T-cell (primary cell): ENCODE results near the gene HOXB2. TPM values are rescaled to one million over a fixed set of nuclear protein-coding genes. Genes with fewer than 3 reads are reported as not detected.

ENCODE experiments used
- ATAC-seq, 4 experiments: fragments of 200-7000 bp in 3 of 4; fragments of 150-1000 bp in 1 of 4; cut with Tn5 transposase; replicated peaks in 1 of 4; 1 replicate in 3 of 4; 2 replicates in 1 of 4; pipeline ENCODE4 v1.10.0; 2021; ENCODE audit warnings: moderate library complexity in 3 of 4, mild to moderate bottlenecking in 2 of 4, moderate number of reproducible peaks in 1 of 4
- CTCF ChIA-PET, 2 donors: fragments of 300-600 bp; sonication (Branson Sonifier 250); formaldehyde crosslinking; loops; one replicate each; lab custom pipeline; 2022; ENCODE audit warnings: antibody characterized with exemption in 2 of 2; lab: Charles Lee
- POLR2A ChIA-PET, 2 donors: fragments of 300-600 bp; sonication (Branson Sonifier 250); formaldehyde crosslinking; loops; one replicate each; lab custom pipeline; 2022; ENCODE audit warnings: antibody characterized with exemption in 2 of 2; lab: Charles Lee
- DNase-seq, 35 experiments: peaks; one replicate each; pipeline versions ENCODE4 v3.0.0 to v3.0.0-alpha.2; 2013 to 2023
- H3K27ac ChIP-seq: one replicate; pipeline ENCODE4 v1.5.1; 2013; ENCODE audit warnings: low read length
- H3K27me3 ChIP-seq, 2 experiments: replicated peaks in 1 of 2; 1 replicate in 1 of 2; 2 replicates in 1 of 2; pipeline versions ENCODE4 v1.6.1 to v1.7.0; 2013; ENCODE audit warnings: low read length in 1 of 2, mixed read lengths in 1 of 2; ENCODE audit not compliant: control insufficient read depth in 2 of 2, insufficient read depth in 2 of 2; ENCODE audit errors: extremely low read depth in 1 of 2
- H3K36me3 ChIP-seq, 2 donors: 1 replicate in 1 of 2; 2 replicates in 1 of 2; pipeline versions ENCODE4 v1.6.1 to v1.7.0; 2013; ENCODE audit warnings: low read length in 1 of 2; ENCODE audit not compliant: control insufficient read depth in 2 of 2, insufficient read depth in 1 of 2; ENCODE audit errors: extremely low read depth in 1 of 2
- H3K4me1 ChIP-seq, 2 experiments: 1 replicate in 1 of 2; 2 replicates in 1 of 2; pipeline versions ENCODE4 v1.6.1 to v1.7.0; 2013; ENCODE audit warnings: low read length in 2 of 2, mixed read lengths in 1 of 2; ENCODE audit not compliant: insufficient read depth in 2 of 2, control insufficient read depth in 1 of 2; ENCODE audit errors: extremely low read depth in 1 of 2
- H3K4me3 ChIP-seq, 2 donors: 1 replicate in 1 of 2; 2 replicates in 1 of 2; pipeline versions ENCODE4 v1.5.1 to v1.7.0; 2013; ENCODE audit warnings: mild to moderate bottlenecking in 2 of 2, low read length in 1 of 2, moderate library complexity in 1 of 2; ENCODE audit not compliant: control insufficient read depth in 1 of 2; ENCODE audit errors: extremely low read depth in 1 of 2
- H3K9me3 ChIP-seq: 2 replicates; pipeline ENCODE4 v1.7.0; 2013
- H3K27ac Mint-ChIP-seq, 2 donors: one replicate each; pipeline ENCODE4 v1.8.0; 2020 to 2021; ENCODE audit warnings: mild to moderate bottlenecking in 2 of 2, mixed read lengths in 2 of 2
- H3K27me3 Mint-ChIP-seq, 2 donors: one replicate each; pipeline ENCODE4 v1.8.0; 2021 to 2022; ENCODE audit warnings: mixed read lengths in 2 of 2
- H3K36me3 Mint-ChIP-seq: one replicate; pipeline ENCODE4 v1.8.0; 2021; ENCODE audit warnings: mixed read lengths
- H3K4me1 Mint-ChIP-seq, 3 donors: one replicate each; pipeline ENCODE4 v1.8.0; 2020 to 2022; ENCODE audit warnings: mixed read lengths in 3 of 3, mild to moderate bottlenecking in 1 of 3
- H3K4me3 Mint-ChIP-seq, 3 donors: one replicate each; pipeline ENCODE4 v1.8.0; 2020 to 2022; ENCODE audit warnings: mild to moderate bottlenecking in 3 of 3, mixed read lengths in 3 of 3, moderate library complexity in 3 of 3
- H3K9me3 Mint-ChIP-seq, 3 donors: one replicate each; pipeline ENCODE4 v1.8.0; 2020 to 2022; ENCODE audit warnings: mixed read lengths in 3 of 3
- WGBS: methylation state at CpG from one replicate; pipeline ENCODE4 v1.1.5; 2013; ENCODE audit warnings: missing lambda C conversion rate; ENCODE audit not compliant: insufficient coverage; 5-methylcytosine and 5-hydroxymethylcytosine counted together
- total RNA-seq, 35 experiments: library from RNA in 6 of 35; stranded (reverse) in 6 of 35; fragments of 120-200 nt in 1 of 35; gene quantifications; one replicate each; pipeline versions ENCODE4 v1.2.1 to v1.2.4 and lab custom pipeline; 2013 to 2026

Gene HOXB2
- total RNA-seq, 5 donors from 2014 or later (not counting 1 experiment from before 2014, with no cell fraction given) = 12.1 to 37.3 (median 25.6) TPM

GRCh38 chr17:48546137-48546923 lies 1.4 kb upstream of the HOXB2 start:
- 60% methylated on average over 3 of the region's 10 CpGs for WGBS
- no peak overlapping the region for H3K4me3 ChIP-seq
- Mint-ChIP-seq H3K27ac (peak overlapping the region; percentile 59 to 96), H3K27me3 (peaks cover 10 to 15% of the 10 kb centered on the region in 2 donors), H3K9me3 (no peaks in the 10 kb centered on the region), H3K36me3 (peaks cover 3% of the 10 kb centered on the region), H3K4me1 (peaks cover 44 to 55% (median 52%) of the 10 kb centered on the region in 3 donors), H3K4me3 (peak overlapping the region; percentile 37 to 91 (median 90))
- peaks cover 0 to 11% of the 10 kb centered on the region in 2 donors for H3K36me3 ChIP-seq
- POLR2A ChIA-PET = interaction anchor here in 1 of 2 donors (0.6 kb wide), 1 partner anchor 16 kb away, joined by 6 read pairs; no protein-coding TSS in a partner anchor
- H3K27me3 ChIP-seq = peaks cover 0 to 44% of the 10 kb centered on the region in 2 experiments
- H3K4me1 ChIP-seq = peaks cover 25 to 54% of the 10 kb centered on the region in 2 experiments
- peak overlapping the region; percentile 49 for H3K27ac ChIP-seq
- ATAC-seq (no peak), DNase-seq (no peak)
- CTCF ChIA-PET = interaction anchor here in 1 of 2 donors (0.6 to 0.8 kb wide), 2 partner anchors 47 to 1227 kb away, joined by 3 to 4 read pairs; partner anchors contain the start of gene HOXB5
- no peaks in the 10 kb centered on the region for H3K9me3 ChIP-seq

GRCh38 chr17:48545539-48545938 lies 630 bp upstream of the HOXB2 start:
- POLR2A ChIA-PET = no interaction called here

DNA sequence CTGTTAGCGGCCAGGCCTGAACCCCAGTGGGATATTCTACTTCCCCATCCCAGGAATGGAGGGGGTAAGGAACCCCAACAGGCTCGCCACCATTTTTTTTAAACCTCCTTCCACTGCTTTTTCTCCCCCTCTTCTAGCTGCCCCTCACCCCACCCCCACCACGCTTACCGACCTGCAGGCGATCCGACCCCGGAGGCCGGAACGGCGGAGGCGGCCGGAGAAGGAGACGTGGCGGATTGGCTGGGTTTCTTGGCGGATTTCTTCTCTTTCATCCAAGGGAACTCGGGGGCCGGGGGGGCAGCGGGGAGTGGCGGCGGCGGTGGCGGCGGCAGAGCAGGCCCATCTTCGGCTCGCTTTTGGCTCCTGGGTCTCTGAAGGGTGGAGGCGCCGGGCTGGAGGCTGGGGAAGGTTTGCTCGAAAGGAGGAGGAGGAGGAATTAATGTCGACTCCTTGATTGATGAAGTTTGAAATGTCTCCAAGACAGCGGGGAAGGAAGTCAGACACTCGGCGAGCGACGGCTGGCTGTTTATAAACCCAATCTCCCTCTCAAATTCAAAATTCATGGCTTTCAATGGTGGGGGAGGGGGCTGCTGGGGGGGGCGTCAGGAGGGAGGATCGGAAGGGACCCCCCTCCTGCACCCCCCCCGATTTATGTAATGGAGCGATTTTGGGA lies 424 bp downstream of the HOXB2 start:
- H3K4me3 ChIP-seq = peak overlapping the region; percentile 80 to 94
- H3K27ac ChIP-seq = peak overlapping the region; percentile 66
- Mint-ChIP-seq H3K36me3 (peaks cover 3% of the 10 kb centered on the region), H3K4me3 (peak overlapping the region; percentile 90 to 98 (median 91)), H3K4me1 (peaks cover 55 to 71% (median 65%) of the 10 kb centered on the region in 3 donors), H3K27ac (peak overlapping the region; percentile 90 to 96), H3K27me3 (peaks cover 10 to 15% of the 10 kb centered on the region in 2 donors), H3K9me3 (no peaks in the 10 kb centered on the region)
- peaks cover 28 to 59% of the 10 kb centered on the region in 2 experiments for H3K4me1 ChIP-seq
- WGBS = 30% methylated on average over 15 of the region's 38 CpGs
- no peaks in the 10 kb centered on the region for H3K9me3 ChIP-seq
- H3K36me3 ChIP-seq = no peaks in the 10 kb centered on the region
- CTCF ChIA-PET = no interaction called here
- peaks cover 0 to 44% of the 10 kb centered on the region in 2 experiments for H3K27me3 ChIP-seq
- DNase-seq (peak in 19 of 35 experiments; percentile 7 to 58 (median 29)), ATAC-seq (peak in 1 of 4 experiments; percentile 4)
- POLR2A ChIA-PET = no interaction called here

More at GRCh38 chr17:48545539-48545938, 630 bp upstream of the HOXB2 start:
- Mint-ChIP-seq H3K4me3 (peak overlapping the region; percentile 90 to 98 (median 91)), H3K9me3 (no peaks in the 10 kb centered on the region), H3K36me3 (peaks cover 3% of the 10 kb centered on the region), H3K27me3 (peaks cover 10 to 15% of the 10 kb centered on the region in 2 donors), H3K27ac (peak overlapping the region; percentile 90 to 96), H3K4me1 (peaks cover 48 to 61% (median 57%) of the 10 kb centered on the region in 3 donors)
- CTCF ChIA-PET = no interaction called here
- peaks cover 0 to 47% of the 10 kb centered on the region in 2 experiments for H3K27me3 ChIP-seq
- no peak overlapping the region for H3K4me3 ChIP-seq
- H3K4me1 ChIP-seq = peaks cover 28 to 59% of the 10 kb centered on the region in 2 experiments
- peaks cover 0 to 8% of the 10 kb centered on the region in 2 donors for H3K36me3 ChIP-seq
- H3K9me3 ChIP-seq = no peaks in the 10 kb centered on the region
- WGBS = 100% methylated on average over 1 of the region's 1 CpG
- DNase-seq (no peak), ATAC-seq (no peak)
- peak overlapping the region; percentile 66 for H3K27ac ChIP-seq

DNA sequence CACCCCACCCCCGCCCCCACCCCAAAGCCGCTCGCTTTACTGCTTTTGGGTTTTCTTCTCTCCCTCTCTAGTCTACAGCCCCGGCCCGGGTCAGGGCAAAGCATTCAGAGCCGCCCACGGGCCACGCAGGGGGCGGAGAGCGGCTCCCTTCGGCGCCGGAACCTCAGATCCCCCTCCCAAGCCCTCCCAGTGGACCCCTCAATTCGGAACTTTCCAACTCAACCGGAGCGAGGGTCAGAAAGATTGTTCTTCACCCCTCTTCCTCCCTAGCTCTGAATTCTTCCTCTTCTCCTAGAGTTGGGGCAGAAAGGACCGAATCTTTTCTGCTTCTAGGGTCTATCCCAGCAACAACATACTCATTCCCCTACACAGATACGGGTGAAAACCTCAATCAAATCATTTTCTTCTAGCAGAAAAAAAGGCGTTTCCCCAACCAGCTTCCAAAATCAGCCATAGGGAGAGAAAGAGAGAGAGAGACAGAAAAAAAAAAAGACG lies 1.0 kb downstream of the HOXB2 start:
- Mint-ChIP-seq H3K27ac (peak overlapping the region; percentile 90 to 96), H3K4me1 (peaks cover 55 to 71% (median 64%) of the 10 kb centered on the region in 3 donors), H3K27me3 (peaks cover 10 to 15% of the 10 kb centered on the region in 2 donors), H3K9me3 (no peaks in the 10 kb centered on the region), H3K36me3 (peaks cover 3% of the 10 kb centered on the region), H3K4me3 (peak overlapping the region; percentile 90 to 98 (median 91))
- H3K9me3 ChIP-seq = no peaks in the 10 kb centered on the region
- peaks cover 24 to 55% of the 10 kb centered on the region in 2 experiments for H3K4me1 ChIP-seq
- WGBS = 0% methylated on average over 12 of the region's 20 CpGs
- H3K4me3 ChIP-seq = peak overlapping the region; percentile 80 to 94
- peak in 5 of 35 experiments; percentile 20 to 46 (median 25) for DNase-seq
- peak overlapping the region; percentile 66 for H3K27ac ChIP-seq
- peaks cover 0 to 44% of the 10 kb centered on the region in 2 experiments for H3K27me3 ChIP-seq
- ATAC-seq = peak; percentile 46 to 53 (median 52)
- POLR2A ChIA-PET = no interaction called here
- CTCF ChIA-PET = no interaction called here
- H3K36me3 ChIP-seq = no peaks in the 10 kb centered on the region

DNA sequence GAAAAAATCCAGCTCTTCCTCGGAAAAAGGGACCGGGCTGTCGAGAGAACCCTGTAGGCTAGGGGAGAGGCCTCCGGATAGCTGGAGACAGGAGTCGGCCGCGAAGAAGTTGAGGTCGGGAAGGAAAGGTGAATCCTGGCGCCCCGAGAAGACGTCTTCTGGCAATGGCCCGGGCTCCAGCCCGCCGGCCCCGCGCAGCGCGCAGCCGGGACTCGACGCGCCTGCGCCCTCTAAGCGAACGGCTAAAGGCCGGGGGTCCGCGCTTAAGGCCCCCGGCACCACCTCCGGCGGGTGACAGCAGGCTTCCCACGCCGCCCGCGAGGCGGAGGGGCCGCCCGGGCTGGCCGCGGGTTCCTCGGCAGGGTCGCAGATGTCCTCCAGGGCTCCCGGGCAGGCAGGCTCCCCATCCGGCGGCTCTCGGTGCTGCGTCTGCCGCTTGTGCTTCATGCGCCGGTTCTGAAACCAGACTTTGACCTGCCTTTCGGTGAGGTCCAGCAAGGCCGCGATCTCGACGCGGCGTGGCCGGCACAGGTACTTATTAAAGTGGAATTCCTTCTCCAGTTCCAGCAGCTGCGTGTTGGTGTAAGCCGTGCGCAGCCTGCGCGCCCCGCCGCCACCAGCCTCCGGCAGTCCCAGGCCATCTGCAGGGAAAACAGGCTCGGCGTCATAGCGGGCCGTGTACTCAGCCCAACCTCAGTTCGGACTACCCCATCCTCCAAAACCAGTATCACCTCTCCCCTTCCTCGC lies 1.6 kb downstream of the HOXB2 start:
- Histone ChIP-seq H3K27me3 (peaks cover 0 to 44% of the 10 kb centered on the region in 2 experiments), H3K36me3 (no peaks in the 10 kb centered on the region), H3K4me3 (peak overlapping the region; percentile 80 to 94), H3K27ac (peak overlapping the region; percentile 95), H3K9me3 (no peaks in the 10 kb centered on the region), H3K4me1 (peaks cover 21 to 50% of the 10 kb centered on the region in 2 experiments)
- H3K36me3 Mint-ChIP-seq = peaks cover 3% of the 10 kb centered on the region
- ATAC-seq = peak; percentile 59 to 64 (median 62)
- H3K27ac Mint-ChIP-seq = peak overlapping the region; percentile 90 to 99
- peaks cover 10 to 15% of the 10 kb centered on the region in 2 donors for H3K27me3 Mint-ChIP-seq
- H3K9me3 Mint-ChIP-seq = no peaks in the 10 kb centered on the region
- peak overlapping the region; percentile 90 to 98 (median 91) for H3K4me3 Mint-ChIP-seq
- WGBS = 1% methylated on average over 72 of the region's 72 CpGs
- ChIA-PET CTCF (no interaction called here), POLR2A (no interaction called here)
- peaks cover 51 to 71% (median 58%) of the 10 kb centered on the region in 3 donors for H3K4me1 Mint-ChIP-seq
- peak in 33 of 35 experiments; percentile 21 to 74 (median 47) for DNase-seq
